GM13977 (cell line): ENCODE measurements around the gene NOCT.
"Not testable (repeated sequence)": the region's sequence is repeated elsewhere in the genome, so short reads cannot be mapped to it uniquely, and the experiment has no call there.

Experiments
- DNase-seq: peaks from one replicate; pipeline ENCODE4 v3.0.0; 2012; ENCODE audit warnings: low spot score
- in situ Hi-C: fragments of 300-500 bp; cut with MboI; formaldehyde crosslinking; loops from one replicate; pipeline ENCODE4 v1.12.0; 2022; ENCODE audit warnings: low sequenced_read_pairs, low pct_unique_long_range_greater_than_20kb, mixed read lengths, inconsistent platforms; ENCODE audit not compliant: unreplicated experiment
- TF ChIP-seq, protein P1 (sequence below): IDR thresholded peaks from 2 replicates; pipeline ENCODE4 v1.5.1; 2012; ENCODE audit warnings: mild to moderate bottlenecking, control low read depth; ENCODE audit not compliant: insufficient read depth; ENCODE audit errors: extremely low read depth, missing control alignments

The NOCT gene

DNA sequence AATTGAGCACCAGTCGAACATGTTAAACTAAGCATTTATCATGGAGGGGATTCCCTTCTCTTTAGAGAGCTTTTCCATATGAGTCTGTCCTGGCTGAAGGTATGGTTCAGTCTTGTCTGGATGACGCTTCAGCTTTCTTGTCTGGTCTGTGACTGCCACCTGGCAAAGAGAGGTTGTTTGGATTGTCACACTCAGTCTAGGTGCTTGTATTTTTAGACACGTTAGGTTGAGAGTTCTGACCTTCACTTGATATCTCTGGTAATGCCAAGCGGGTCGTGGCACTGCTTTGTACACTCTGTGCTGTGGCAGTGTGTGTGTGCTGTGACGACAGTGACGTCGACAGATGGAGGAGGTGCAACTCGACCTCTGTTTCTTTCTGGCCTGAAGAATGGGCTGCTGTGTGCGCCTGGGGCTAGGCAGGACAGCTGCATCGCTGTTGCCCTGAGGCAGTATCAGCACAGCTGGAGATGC lies 12.6 kb downstream of the NOCT start:
- TF ChIP-seq, protein P1, sequence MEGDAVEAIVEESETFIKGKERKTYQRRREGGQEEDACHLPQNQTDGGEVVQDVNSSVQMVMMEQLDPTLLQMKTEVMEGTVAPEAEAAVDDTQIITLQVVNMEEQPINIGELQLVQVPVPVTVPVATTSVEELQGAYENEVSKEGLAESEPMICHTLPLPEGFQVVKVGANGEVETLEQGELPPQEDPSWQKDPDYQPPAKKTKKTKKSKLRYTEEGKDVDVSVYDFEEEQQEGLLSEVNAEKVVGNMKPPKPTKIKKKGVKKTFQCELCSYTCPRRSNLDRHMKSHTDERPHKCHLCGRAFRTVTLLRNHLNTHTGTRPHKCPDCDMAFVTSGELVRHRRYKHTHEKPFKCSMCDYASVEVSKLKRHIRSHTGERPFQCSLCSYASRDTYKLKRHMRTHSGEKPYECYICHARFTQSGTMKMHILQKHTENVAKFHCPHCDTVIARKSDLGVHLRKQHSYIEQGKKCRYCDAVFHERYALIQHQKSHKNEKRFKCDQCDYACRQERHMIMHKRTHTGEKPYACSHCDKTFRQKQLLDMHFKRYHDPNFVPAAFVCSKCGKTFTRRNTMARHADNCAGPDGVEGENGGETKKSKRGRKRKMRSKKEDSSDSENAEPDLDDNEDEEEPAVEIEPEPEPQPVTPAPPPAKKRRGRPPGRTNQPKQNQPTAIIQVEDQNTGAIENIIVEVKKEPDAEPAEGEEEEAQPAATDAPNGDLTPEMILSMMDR, result no peak
- no peak for DNase-seq
- in situ Hi-C loops, result no loop called here

DNA sequence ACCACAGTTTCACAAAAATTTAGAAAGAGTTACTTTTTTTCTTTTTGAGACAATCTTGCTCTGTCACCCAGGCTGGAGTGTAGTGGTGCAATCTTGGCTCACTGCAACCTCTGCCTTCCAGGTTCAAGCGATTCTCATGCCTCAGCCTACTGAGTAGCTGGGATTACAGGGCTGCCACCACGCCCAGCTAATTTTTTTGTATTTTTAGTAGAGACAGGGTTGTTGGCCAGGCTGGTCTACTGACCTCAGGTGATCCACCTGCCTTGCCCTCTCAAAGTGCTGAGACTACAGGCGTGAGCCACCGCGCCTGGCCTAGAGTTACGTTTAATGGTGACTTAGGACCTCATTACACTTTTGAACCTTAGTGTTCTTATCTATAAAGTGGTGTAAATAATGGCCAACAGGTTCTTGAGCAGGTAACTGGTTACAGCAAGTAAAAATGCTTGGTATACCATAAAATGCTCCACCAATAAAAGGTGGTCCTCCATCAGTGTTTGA lies 14.3 kb downstream of the NOCT start:
- DNase-seq, in situ Hi-C loops: not testable (repeated sequence)

DNA sequence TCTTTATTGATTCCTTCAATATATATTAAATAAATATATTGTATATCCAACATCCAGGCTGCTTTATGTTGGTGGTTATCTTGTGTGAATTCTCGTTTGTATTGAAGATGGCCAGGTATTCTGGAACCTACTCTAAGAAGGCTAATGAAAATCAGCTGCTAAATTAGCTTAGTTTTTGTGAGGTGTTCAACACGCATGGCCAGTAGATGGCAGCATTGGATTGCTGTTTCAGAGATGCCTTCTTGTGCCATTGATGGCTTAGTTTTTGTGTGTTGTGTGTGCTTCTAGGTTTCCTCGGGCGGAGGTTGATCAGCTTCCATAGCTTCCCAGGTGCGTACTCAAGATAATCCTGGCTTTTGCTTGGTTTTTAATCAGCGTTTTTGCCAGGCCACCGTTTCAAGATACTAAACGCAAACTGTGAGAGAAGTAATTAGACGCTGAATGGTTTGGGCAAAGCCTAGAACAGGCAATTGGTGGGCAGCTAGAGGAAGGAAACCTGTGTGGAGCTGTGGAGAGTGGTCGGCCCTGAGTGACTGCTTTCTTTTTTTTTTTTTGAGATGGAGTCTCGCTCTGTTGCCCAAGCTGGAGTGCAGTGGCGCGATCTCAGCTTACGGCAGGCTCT lies 15.1 kb downstream of the NOCT start:
- TF ChIP-seq, protein P1, result peak; percentile 85
- peak; percentile 77 for DNase-seq
- in situ Hi-C loops, result no loop called here

DNA sequence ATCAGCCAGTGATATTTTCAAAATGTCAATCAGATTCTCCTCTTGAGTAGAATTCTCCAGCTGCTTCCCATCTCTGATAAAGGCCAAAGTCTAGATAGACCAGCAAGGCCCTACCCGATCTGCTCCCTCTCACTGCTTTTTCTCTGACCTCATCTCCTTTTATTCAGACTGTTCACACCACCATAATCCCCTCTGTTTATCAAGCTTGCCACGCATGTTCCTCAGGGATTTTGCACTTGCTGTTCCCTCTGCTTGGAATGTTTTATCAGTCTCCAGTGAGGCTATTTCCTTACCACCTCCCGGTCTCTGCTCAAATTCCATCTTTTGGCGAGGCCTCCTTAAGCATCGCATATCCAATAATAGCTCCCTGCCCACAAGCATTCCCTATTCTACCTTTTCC lies 20.1 kb downstream of the NOCT start:
- DNase-seq, result no peak
- TF ChIP-seq, protein P1, result no peak
- in situ Hi-C loops, result no loop called here

DNA sequence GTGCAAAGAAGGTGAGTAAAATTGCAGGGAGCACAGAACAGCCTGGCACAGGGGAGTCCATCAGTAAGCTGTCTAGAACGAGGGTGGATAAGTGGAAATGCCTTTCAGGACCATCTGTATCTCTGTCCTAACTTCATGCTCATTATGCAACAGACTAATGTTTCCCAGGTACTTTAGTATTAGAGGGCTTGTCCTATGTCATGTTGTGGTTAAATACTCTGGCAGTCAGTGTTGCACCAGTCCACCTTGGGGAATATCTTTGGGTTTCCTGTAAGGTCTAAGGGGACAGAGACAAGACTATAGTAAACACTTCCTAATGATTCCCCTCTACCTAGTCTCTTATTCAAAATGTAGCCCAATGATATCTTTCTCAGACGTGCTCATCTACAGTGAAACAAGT lies 21.3 kb downstream of the NOCT start:
- no peak for DNase-seq
- in situ Hi-C loops, result no loop called here
- TF ChIP-seq, protein P1, result no peak

DNA sequence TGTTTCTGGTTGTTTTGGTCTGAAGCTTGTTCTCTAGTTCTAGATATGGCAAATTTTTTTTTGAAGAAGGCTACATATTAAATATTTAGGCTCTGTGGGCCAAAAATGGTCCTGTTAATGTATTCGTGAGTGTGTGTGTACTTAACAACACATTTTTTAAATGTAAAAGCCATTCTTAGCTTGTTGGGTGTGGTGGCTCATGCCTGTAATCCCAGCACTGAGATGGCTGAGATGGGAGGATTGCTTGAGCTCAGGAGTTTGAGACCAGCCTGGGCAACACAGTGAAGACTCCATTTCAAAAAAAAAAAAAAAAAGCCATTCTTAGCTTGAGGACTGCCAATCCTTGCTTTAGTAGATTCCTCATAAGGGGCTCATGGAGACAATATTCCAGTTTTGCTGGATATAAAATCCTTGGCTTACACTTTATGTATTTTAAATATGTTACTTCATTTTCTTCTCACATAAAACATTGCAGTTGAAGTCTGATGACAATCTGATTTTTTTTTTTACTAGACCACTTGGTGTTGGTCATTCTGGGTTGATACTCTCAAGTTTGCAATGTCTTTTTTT lies 23.4 kb downstream of the NOCT start:
- TF ChIP-seq, protein P1, result no peak
- no peak for DNase-seq
- in situ Hi-C loops, result no loop called here

DNA sequence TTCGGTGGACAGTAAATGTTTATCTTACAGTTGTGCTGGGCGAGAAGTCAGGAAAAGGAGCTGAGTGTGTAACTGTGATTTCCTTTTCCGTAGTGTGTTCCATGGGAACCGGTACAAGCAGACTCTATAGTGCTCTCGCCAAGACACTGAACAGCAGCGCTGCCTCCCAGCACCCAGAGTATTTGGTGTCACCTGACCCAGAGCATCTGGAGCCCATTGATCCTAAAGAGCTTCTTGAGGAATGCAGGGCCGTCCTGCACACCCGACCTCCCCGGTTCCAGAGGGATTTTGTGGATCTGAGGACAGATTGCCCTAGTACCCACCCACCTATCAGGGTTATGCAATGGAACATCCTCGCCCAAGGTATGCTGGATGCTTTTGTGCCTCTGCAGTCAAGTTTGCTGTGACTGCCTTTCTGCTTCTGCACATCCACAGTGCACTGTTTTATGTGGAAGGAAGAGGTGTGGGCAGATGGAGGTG lies 27.4 kb downstream of the NOCT start:
- DNase-seq, result no peak
- TF ChIP-seq, protein P1, result no peak
- in situ Hi-C loops, result no loop called here
